ENCODE data around the gene RAD54L.
A peak's percentile ranks its signal among the peaks of the same experiment; 100 is the strongest.

Gene RAD54L

GRCh38 chr1:46247436-46248121 is at the start of gene RAD54L:
TSS of gene RAD54L (plus strand) at chr1:46247763. CDS start at chr1:46248406, 643 bp downstream.
- Mint-ChIP-seq H3K27ac (peak within 1 kb of the TSS; percentile 97), H3K27me3 (no peaks in the 10 kb centered on the region), H3K9me3 (ENCODE audit: low read depth) (no peaks in the 10 kb centered on the region), H3K4me3 (peak within 1 kb of the TSS; percentile 94), H3K4me1 (ENCODE audit: low read depth) (peaks cover 20% of the 10 kb centered on the region), H3K36me3 (peaks cover 4% of the 10 kb centered on the region)

DNA sequence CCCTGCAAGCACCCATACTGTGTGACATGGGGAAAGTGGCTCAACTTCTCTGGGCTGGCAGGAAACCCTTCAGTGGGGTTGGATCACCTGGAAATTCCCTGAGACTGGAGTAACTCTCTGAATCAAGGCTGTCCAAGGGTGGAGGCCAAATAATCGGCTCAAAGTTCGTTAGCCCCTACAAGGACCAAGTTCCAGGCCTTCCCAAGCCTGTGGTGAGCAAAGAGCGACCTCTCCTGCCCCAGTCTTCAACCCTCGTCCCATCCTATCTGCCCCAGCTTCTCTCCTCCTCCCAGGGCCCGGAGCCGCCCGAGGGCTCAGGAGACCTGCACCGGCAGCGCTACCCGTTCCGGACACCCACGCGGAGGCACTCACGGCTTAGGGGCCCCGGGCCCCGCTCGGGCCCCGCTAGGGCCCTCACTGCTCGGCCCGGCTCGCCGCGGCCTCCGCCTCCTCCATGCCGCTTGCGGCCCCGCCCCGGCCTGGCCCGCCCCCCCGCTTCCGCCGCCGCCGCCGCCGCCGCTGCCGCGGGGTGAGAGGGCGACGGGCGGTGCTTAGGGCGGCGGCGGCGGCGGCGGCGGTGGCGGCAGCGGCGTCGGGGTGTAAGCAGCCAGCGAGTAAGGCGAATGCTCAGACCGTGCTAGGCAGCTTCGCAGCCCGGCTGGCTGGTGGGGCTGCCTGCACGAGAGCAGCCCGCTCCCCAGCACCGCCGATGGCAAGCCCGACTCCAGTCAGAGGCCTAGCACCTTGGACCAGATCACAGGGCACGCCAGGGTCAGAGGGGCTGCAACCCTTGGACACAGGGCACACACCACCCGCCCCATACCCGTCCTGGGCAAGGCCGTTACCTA is 49.4 kb upstream of the RAD54L start, which contains the start of gene POMGNT1:
POMGNT1 (minus strand) TSS at position 471 of the 848 bp plus-strand sequence. CDS start 613 bp downstream, outside the sequence.
- H3K27ac Mint-ChIP-seq = peak within 1 kb of the TSS; percentile 73
- H3K9me3 Mint-ChIP-seq (ENCODE audit: low read depth) = no peaks in the 10 kb centered on the region
- H3K4me3 Mint-ChIP-seq = peak within 1 kb of the TSS; percentile 86
- H3K4me1 Mint-ChIP-seq (ENCODE audit: low read depth) = peaks cover 29% of the 10 kb centered on the region
- peaks cover 2% of the 10 kb centered on the region for H3K36me3 Mint-ChIP-seq
- no peaks in the 10 kb centered on the region for H3K27me3 Mint-ChIP-seq

DNA sequence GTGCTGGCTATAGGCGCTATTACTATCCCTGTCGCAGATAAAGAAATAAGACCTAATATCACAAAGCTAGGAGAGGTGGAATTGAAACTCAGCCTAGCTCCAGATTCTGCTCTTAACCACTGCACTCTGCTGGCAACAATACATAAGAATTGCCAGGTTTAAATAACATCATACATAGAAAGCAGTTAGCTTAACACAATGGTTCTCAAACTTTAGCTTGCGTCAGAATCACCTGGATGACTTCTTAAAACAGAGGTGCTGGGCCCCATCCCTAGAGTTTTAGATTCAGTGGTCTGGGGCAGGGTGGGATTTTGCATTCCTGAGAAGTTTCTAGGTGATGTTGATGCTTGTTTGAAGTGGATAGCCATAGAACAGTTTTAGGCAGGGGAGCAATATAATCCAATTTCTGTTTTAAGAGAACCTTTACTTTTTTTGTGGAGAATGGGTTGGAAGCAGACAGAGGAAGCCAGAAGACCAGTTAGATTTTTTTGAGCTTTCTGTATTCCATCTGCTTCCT is 48.3 kb upstream of the RAD54L start:
- Mint-ChIP-seq H3K27me3 (no peaks in the 10 kb centered on the region), H3K4me3 (peak overlapping the region; percentile 86), H3K4me1 (ENCODE audit: low read depth) (peaks cover 36% of the 10 kb centered on the region), H3K36me3 (peaks cover 2% of the 10 kb centered on the region), H3K27ac (no peak overlapping the region), H3K9me3 (ENCODE audit: low read depth) (no peaks in the 10 kb centered on the region)

GRCh38 chr1:46203738-46204405 is 43.7 kb upstream of the RAD54L start:
- Mint-ChIP-seq H3K27me3 (no peaks in the 10 kb centered on the region), H3K27ac (no peak overlapping the region), H3K4me1 (ENCODE audit: low read depth) (peaks cover 23% of the 10 kb centered on the region), H3K9me3 (ENCODE audit: low read depth) (no peaks in the 10 kb centered on the region), H3K4me3 (peak overlapping the region; percentile 57), H3K36me3 (no peaks in the 10 kb centered on the region)

DNA sequence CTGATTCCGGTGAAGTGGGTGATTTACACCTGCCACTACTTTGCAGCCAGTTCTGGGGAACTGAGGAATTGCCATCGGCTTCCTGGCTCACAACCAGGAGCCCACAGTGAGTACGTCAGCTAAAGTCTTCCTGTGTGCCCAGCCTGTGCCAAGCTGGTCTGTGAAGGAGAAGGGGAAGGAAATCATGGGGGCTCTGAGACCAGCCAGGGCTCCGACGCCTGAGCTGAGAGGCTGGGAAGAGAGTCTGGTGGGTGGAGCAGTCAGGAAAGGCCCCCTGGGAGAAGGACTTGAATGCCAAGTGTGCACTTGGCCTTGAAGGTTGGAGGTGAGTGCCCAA is 43.2 kb upstream of the RAD54L start:
- Mint-ChIP-seq H3K36me3 (no peaks in the 10 kb centered on the region), H3K9me3 (ENCODE audit: low read depth) (no peaks in the 10 kb centered on the region), H3K27ac (no peak overlapping the region), H3K27me3 (no peaks in the 10 kb centered on the region), H3K4me1 (ENCODE audit: low read depth) (peaks cover 19% of the 10 kb centered on the region), H3K4me3 (no peak overlapping the region)

DNA sequence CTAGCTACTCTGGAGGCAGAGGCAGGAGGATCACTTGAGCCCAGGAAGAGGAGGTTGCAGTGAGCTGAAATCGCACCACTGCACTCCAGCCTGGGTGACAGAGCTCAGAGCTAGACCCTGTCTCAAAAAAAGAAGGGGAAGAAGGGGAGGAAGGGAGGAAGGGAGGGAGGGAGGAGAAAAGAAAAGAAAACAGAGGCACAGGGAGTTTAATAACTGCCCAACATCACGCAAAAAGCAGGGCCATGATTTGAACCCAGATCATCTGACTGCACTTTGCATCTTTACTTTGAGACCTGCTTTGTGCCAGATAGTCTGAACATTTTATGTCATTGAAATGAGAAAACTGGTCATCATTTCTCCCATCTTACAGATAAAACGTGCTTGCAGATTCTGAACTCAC is 42.4 kb upstream of the RAD54L start:
- H3K36me3 Mint-ChIP-seq = no peaks in the 10 kb centered on the region
- H3K4me3 Mint-ChIP-seq = no peak overlapping the region
- H3K27me3 Mint-ChIP-seq = no peaks in the 10 kb centered on the region
- H3K27ac Mint-ChIP-seq = no peak overlapping the region
- peaks cover 16% of the 10 kb centered on the region for H3K4me1 Mint-ChIP-seq (ENCODE audit: low read depth)
- no peaks in the 10 kb centered on the region for H3K9me3 Mint-ChIP-seq (ENCODE audit: low read depth)

- H3K36me3 Mint-ChIP-seq = no peaks in the 10 kb centered on the region
- H3K4me3 Mint-ChIP-seq = no peak overlapping the region
- H3K4me1 Mint-ChIP-seq (ENCODE audit: low read depth) = peaks cover 13% of the 10 kb centered on the region
- no peak overlapping the region for H3K27ac Mint-ChIP-seq
- no peaks in the 10 kb centered on the region for H3K9me3 Mint-ChIP-seq (ENCODE audit: low read depth)
- H3K27me3 Mint-ChIP-seq = no peaks in the 10 kb centered on the region
Measured at GRCh38 chr1:46205791-46206190, 41.8 kb upstream of the RAD54L start.

DNA sequence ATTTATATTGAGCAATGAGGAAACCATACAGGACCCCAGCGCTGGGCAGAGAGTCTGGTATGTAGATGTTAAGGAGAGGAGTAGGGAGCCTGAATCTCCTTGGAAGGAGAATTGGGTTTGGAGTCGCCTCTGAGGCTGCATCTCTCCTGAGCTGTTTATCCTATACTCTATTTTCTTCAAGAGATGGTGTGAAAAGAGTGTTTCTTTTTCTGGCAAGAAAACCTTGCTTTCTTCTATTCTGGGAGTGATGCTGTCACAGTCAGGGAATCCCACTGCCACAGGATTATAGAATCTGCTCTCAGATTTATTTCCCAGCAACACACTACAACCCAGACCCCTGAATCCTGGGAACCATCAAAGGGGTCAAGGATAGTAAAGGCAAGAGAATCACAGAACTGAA is 41.2 kb upstream of the RAD54L start:
- peaks cover 13% of the 10 kb centered on the region for H3K4me1 Mint-ChIP-seq (ENCODE audit: low read depth)

DNA sequence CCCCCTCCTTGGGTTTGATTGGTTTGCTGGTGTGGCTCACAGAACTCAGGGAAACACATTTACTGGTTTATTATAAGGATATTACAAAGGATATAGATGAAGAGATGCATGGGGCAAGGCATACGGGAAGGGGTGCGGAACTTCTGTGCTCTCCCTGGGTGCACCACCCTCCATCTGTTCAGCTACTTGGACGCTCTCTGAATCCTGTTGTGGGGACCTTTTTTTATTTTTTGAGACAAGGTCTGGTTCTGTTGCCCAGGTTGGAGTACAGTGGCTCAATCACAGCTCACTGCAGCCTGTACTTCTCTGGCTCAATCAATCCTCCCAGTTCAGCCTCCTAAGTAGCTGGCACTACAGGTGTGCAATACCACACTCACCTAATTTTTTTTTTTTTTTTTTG is 37.0 kb upstream of the RAD54L start:
- no peaks in the 10 kb centered on the region for H3K36me3 Mint-ChIP-seq
- no peak overlapping the region for H3K4me3 Mint-ChIP-seq
- no peaks in the 10 kb centered on the region for H3K4me1 Mint-ChIP-seq (ENCODE audit: low read depth)
- no peaks in the 10 kb centered on the region for H3K9me3 Mint-ChIP-seq (ENCODE audit: low read depth)
- no peaks in the 10 kb centered on the region for H3K27me3 Mint-ChIP-seq
- no peak overlapping the region for H3K27ac Mint-ChIP-seq

More for the DNA sequence above, 41.2 kb upstream of the RAD54L start:
- no peaks in the 10 kb centered on the region for H3K27me3 Mint-ChIP-seq
- H3K9me3 Mint-ChIP-seq (ENCODE audit: low read depth) = no peaks in the 10 kb centered on the region
- no peak overlapping the region for H3K27ac Mint-ChIP-seq
- no peaks in the 10 kb centered on the region for H3K36me3 Mint-ChIP-seq
- no peak overlapping the region for H3K4me3 Mint-ChIP-seq

DNA sequence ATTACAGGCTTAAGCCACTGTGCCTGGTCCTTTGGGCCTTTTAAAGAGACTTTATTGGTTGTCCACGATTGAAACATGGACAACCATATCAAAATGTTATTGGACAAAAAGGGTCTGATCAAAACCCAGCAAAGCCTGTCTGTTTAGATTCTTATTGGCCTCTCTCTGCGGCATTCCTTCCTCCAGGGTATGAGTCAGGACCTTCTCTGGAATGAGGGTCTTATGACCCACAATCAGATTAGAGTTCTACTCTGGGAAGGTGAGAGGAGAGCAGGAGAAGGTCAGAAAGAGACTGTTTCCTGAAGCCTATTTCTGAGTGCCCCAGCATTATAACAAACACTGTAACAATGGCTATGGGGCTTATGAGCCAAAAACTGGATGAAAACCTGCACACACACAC is 36.5 kb upstream of the RAD54L start:
- Mint-ChIP-seq H3K27ac (no peak overlapping the region), H3K36me3 (no peaks in the 10 kb centered on the region)

DNA sequence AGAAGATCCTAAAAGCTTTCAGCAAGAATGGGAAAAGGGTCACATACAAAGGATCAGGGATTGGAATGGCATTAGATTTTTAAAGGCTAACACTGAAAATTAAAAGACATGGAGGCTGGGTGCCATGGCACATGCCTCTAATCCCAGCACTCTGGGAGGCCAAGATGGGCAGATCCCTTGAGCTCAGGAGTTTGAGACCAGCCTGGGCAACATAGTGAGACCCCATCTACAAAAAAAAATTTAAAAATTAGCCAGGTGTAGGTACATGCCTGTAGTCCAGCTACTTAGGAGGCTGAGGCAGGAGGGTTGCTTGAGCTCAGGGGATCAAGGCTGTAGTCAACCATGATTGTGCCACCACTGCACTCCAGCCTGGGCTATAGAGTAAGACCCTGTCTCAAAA is 32.1 kb upstream of the RAD54L start:
- peaks cover 2% of the 10 kb centered on the region for H3K27me3 Mint-ChIP-seq
- no peak overlapping the region for H3K27ac Mint-ChIP-seq
- no peak overlapping the region for H3K4me3 Mint-ChIP-seq
- no peaks in the 10 kb centered on the region for H3K36me3 Mint-ChIP-seq
- H3K4me1 Mint-ChIP-seq (ENCODE audit: low read depth) = no peaks in the 10 kb centered on the region
- no peaks in the 10 kb centered on the region for H3K9me3 Mint-ChIP-seq (ENCODE audit: low read depth)

More for the DNA sequence above, 36.5 kb upstream of the RAD54L start:
- Mint-ChIP-seq H3K27me3 (no peaks in the 10 kb centered on the region), H3K4me3 (no peak overlapping the region), H3K9me3 (ENCODE audit: low read depth) (no peaks in the 10 kb centered on the region), H3K4me1 (ENCODE audit: low read depth) (no peaks in the 10 kb centered on the region)

GRCh38 chr1:46218443-46218842 is 29.1 kb upstream of the RAD54L start:
- Mint-ChIP-seq H3K9me3 (ENCODE audit: low read depth) (no peaks in the 10 kb centered on the region), H3K4me1 (ENCODE audit: low read depth) (peaks cover under 1% of the 10 kb centered on the region), H3K36me3 (no peaks in the 10 kb centered on the region), H3K27ac (no peak overlapping the region), H3K4me3 (no peak overlapping the region), H3K27me3 (peaks cover 2% of the 10 kb centered on the region)

- Mint-ChIP-seq H3K9me3 (ENCODE audit: low read depth) (no peaks in the 10 kb centered on the region), H3K27me3 (peaks cover 2% of the 10 kb centered on the region), H3K4me3 (no peak overlapping the region), H3K4me1 (ENCODE audit: low read depth) (peaks cover 2% of the 10 kb centered on the region), H3K36me3 (no peaks in the 10 kb centered on the region), H3K27ac (no peak overlapping the region)
Measured at GRCh38 chr1:46219551-46220520, 27.7 kb upstream of the RAD54L start.

DNA sequence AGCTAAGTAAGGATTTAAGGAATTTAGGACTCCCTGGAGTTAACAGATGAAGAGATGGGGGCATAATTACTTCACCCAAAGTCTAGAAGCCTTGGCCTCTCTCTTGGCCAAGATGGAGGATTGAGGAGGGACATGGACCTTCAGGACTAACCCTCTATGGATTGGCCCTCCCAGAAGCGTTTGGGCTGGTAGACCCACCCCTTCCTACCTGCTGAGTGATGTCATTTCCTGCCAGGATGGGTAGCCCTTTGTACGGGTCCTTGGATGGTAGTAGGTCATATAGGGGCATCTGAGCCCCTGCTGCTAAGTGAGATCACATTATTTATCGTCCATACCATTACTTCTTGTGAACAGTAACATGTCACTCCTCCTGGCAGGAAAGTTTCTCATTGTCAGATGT is 26.8 kb upstream of the RAD54L start:
- peaks cover 2% of the 10 kb centered on the region for H3K27me3 Mint-ChIP-seq
- H3K36me3 Mint-ChIP-seq = no peaks in the 10 kb centered on the region
- peaks cover 2% of the 10 kb centered on the region for H3K4me1 Mint-ChIP-seq (ENCODE audit: low read depth)
- no peak overlapping the region for H3K4me3 Mint-ChIP-seq
- no peaks in the 10 kb centered on the region for H3K9me3 Mint-ChIP-seq (ENCODE audit: low read depth)
- H3K27ac Mint-ChIP-seq = no peak overlapping the region

All from activated naive CD8-positive, alpha-beta T cell (primary cell).